Vagina (tissue), 2 donors: ENCODE data around the gene ZBTB7C.

Source experiments
- CTCF ChIP-seq, 3 experiments: fragments of 450-650 bp in 2 of 3; fragments of 200-600 bp in 1 of 3; sonication (generic) in 1 of 3; IDR thresholded peaks; one replicate each; pipeline ENCODE4 v1.5.1; 2017 to 2019; ENCODE audit warnings: antibody characterized with exemption in 3 of 3, mild to moderate bottlenecking in 2 of 3, moderate library complexity in 2 of 3
- POLR2AphosphoS5 ChIP-seq, 2 donors: sonication (generic); formaldehyde crosslinking; IDR thresholded peaks; one replicate each; pipeline ENCODE4 v1.9.0; 2017; ENCODE audit warnings: antibody characterized with exemption in 2 of 2, mild to moderate bottlenecking in 2 of 2, low read depth in 1 of 2; ENCODE audit not compliant: insufficient read depth in 1 of 2

- TF ChIP-seq CTCF (IDR thresholded peaks at IDR 0.05) = no peak
- no peak for TF ChIP-seq POLR2AphosphoS5 (IDR thresholded peaks at IDR 0.05; ENCODE audit: insufficient read depth in 1 of 2, low read depth in 1 of 2)
These were observed 47.7 kb upstream of the ZBTB7C start for GRCh38 chr18:48456838-48457237.
